CD4-positive, alpha-beta memory T cell (primary cell): ENCODE results near the gene LTBP1. TPM values are rescaled to one million over a fixed set of nuclear protein-coding genes. Genes with fewer than 3 reads are reported as not detected.
A peak's percentile ranks its signal among the peaks of the same experiment; 100 is the strongest.

Experiments used
- CTCF ChIA-PET: fragments of 350-600 bp; sonication (Branson Sonifier 250); formaldehyde crosslinking; loops from one replicate; lab custom pipeline; 2021; ENCODE audit warnings: inconsistent platforms; ENCODE audit not compliant: partially characterized antibody; lab: Charles Lee
- POLR2A ChIA-PET: fragments of 350-600 bp; sonication (Branson Sonifier 250); formaldehyde crosslinking; loops from one replicate; lab custom pipeline; 2021; ENCODE audit not compliant: partially characterized antibody; lab: Charles Lee
- DNase-seq, 5 donors: peaks; one replicate each; pipeline versions ENCODE4 v3.0.0 to v3.0.0-alpha.2; 2020 to 2022; ENCODE audit warnings: mixed read lengths in 1 of 5
- H3K27ac ChIP-seq: one replicate; pipeline ENCODE4 v1.7.0; 2013; ENCODE audit warnings: low read depth, low read length
- H3K27me3 ChIP-seq: 2 replicates; pipeline ENCODE4 v1.7.0; 2013; ENCODE audit warnings: mild to moderate bottlenecking, low read length, moderate library complexity; ENCODE audit not compliant: insufficient read depth
- H3K36me3 ChIP-seq: 2 replicates; pipeline ENCODE4 v1.7.0; 2013; ENCODE audit warnings: mild to moderate bottlenecking, low read length, moderate library complexity; ENCODE audit not compliant: insufficient read depth
- H3K4me1 ChIP-seq: 2 replicates; pipeline ENCODE4 v1.7.0; 2013; ENCODE audit warnings: mild to moderate bottlenecking, low read length, moderate library complexity; ENCODE audit not compliant: insufficient read depth
- H3K4me3 ChIP-seq, 2 donors: one replicate each; pipeline ENCODE4 v1.7.0; 2013; ENCODE audit warnings: low read length in 2 of 2, mild to moderate bottlenecking in 1 of 2
- H3K9me3 ChIP-seq, 2 donors: one replicate each; pipeline ENCODE4 v1.7.0; 2013; ENCODE audit warnings: low read length in 2 of 2, control low read depth in 1 of 2; ENCODE audit not compliant: control insufficient read depth in 1 of 2
- H3K27ac Mint-ChIP-seq, 7 donors: one replicate each; pipeline ENCODE4 v1.8.0; 2020 to 2021; ENCODE audit warnings: mixed read lengths in 7 of 7, mild to moderate bottlenecking in 6 of 7, inconsistent platforms in 3 of 7, moderate library complexity in 3 of 7
- H3K27me3 Mint-ChIP-seq, 2 donors: one replicate each; pipeline ENCODE4 v1.8.0; 2020 to 2021; ENCODE audit warnings: mixed read lengths in 2 of 2
- H3K36me3 Mint-ChIP-seq, 2 donors: one replicate each; pipeline ENCODE4 v1.8.0; 2020 to 2021; ENCODE audit warnings: mixed read lengths in 2 of 2, inconsistent platforms in 1 of 2, mild to moderate bottlenecking in 1 of 2
- H3K4me1 Mint-ChIP-seq, 4 donors: one replicate each; pipeline ENCODE4 v1.8.0; 2020 to 2021; ENCODE audit warnings: mixed read lengths in 4 of 4, mild to moderate bottlenecking in 1 of 4
- H3K4me3 Mint-ChIP-seq, 8 donors: one replicate each; pipeline ENCODE4 v1.8.0; 2020 to 2021; ENCODE audit warnings: mixed read lengths in 8 of 8, mild to moderate bottlenecking in 7 of 8, moderate library complexity in 6 of 8, inconsistent platforms in 3 of 8
- H3K9me3 Mint-ChIP-seq, 8 donors: one replicate each; pipeline ENCODE4 v1.8.0; 2020 to 2021; ENCODE audit warnings: mixed read lengths in 8 of 8, mild to moderate bottlenecking in 5 of 8, inconsistent platforms in 3 of 8, moderate library complexity in 1 of 8
- intact Hi-C: fragments of 100-400 bp; cut with micrococcal nuclease; formaldehyde crosslinking; loops from one replicate; pipeline ENCODE4 v1.15.1; 2023
- polyA plus RNA-seq, 2 donors: library from polyadenylated mRNA; unstranded; fragments of 300-500 nt; fragmentation: Illumina TruSeq; gene quantifications; one replicate each; pipeline ENCODE4 v1.2.3, GENCODE V29; 2021
- total RNA-seq, 2 experiments: library from RNA; stranded (reverse); gene quantifications; one replicate each; pipeline ENCODE4 v1.2.3, GENCODE V29; 2021

The LTBP1 gene
- total and polyA plus RNA-seq, 4 experiments from 2014 or later, result 0.44 TPM; not detected in 3

GRCh38 chr2:33371304-33372090, 424.7 kb downstream of the LTBP1 start:
- Histone ChIP-seq H3K4me1 (no peaks in the 10 kb centered on the region), H3K27ac (no peak overlapping the region), H3K4me3 (no peak overlapping the region), H3K27me3 (no peaks in the 10 kb centered on the region), H3K9me3 (no peaks in the 10 kb centered on the region), H3K36me3 (no peaks in the 10 kb centered on the region)
- no peaks in the 10 kb centered on the region for H3K36me3 Mint-ChIP-seq
- ChIA-PET CTCF (interaction anchor here (0.8 to 2.9 kb wide), 8 partner anchors 9 to 228 kb away, joined by 3 to 11 read pairs (median 4); partner anchors contain the start of gene FAM98A), POLR2A (no interaction called here)
- no peaks in the 10 kb centered on the region for H3K4me1 Mint-ChIP-seq
- intact Hi-C loops, result loop anchor here (2.0 kb wide), 1 partner anchor 211 kb away; no protein-coding TSS in a partner anchor
- H3K27ac Mint-ChIP-seq, result no peak overlapping the region
- no peaks in the 10 kb centered on the region for H3K9me3 Mint-ChIP-seq
- DNase-seq, result no peak
- peaks cover 0 to 2% of the 10 kb centered on the region in 2 donors for H3K27me3 Mint-ChIP-seq
- no peak overlapping the region for H3K4me3 Mint-ChIP-seq

GRCh38 chr2:33372940-33373553, 426.3 kb downstream of the LTBP1 start:
- Mint-ChIP-seq H3K27me3 (peaks cover 0 to 2% of the 10 kb centered on the region in 2 donors), H3K4me1 (no peaks in the 10 kb centered on the region), H3K4me3 (no peak overlapping the region), H3K36me3 (no peaks in the 10 kb centered on the region), H3K9me3 (no peaks in the 10 kb centered on the region), H3K27ac (no peak overlapping the region)
- H3K4me1 ChIP-seq, result no peaks in the 10 kb centered on the region
- POLR2A ChIA-PET, result no interaction called here
- CTCF ChIA-PET, result interaction anchor here (0.9 to 2.9 kb wide), 6 partner anchors 11 to 226 kb away, joined by 3 to 11 read pairs (median 3); partner anchors contain the start of gene FAM98A
- H3K9me3 ChIP-seq, result no peaks in the 10 kb centered on the region
- no peaks in the 10 kb centered on the region for H3K36me3 ChIP-seq
- intact Hi-C loops, result loop anchor here (2.0 kb wide), 1 partner anchor 210 kb away; no protein-coding TSS in a partner anchor
- no peaks in the 10 kb centered on the region for H3K27me3 ChIP-seq
- H3K4me3 ChIP-seq, result no peak overlapping the region
- H3K27ac ChIP-seq, result no peak overlapping the region
- peak in 4 of 5 donors; percentile 16 to 35 (median 26) for DNase-seq

- no peaks in the 10 kb centered on the region for H3K9me3 ChIP-seq
- no peaks in the 10 kb centered on the region for H3K9me3 Mint-ChIP-seq
Observed at GRCh38 chr2:33373986-33374385, 427.2 kb downstream of the LTBP1 start.

GRCh38 chr2:33375054-33375453, 428.3 kb downstream of the LTBP1 start:
- no peaks in the 10 kb centered on the region for H3K4me1 ChIP-seq

More at GRCh38 chr2:33373986-33374385, 427.2 kb downstream of the LTBP1 start:
- Mint-ChIP-seq H3K4me1 (no peaks in the 10 kb centered on the region), H3K36me3 (no peaks in the 10 kb centered on the region), H3K27ac (no peak overlapping the region), H3K27me3 (peaks cover 0 to 2% of the 10 kb centered on the region in 2 donors), H3K4me3 (no peak overlapping the region)
- ChIA-PET CTCF (no interaction called here), POLR2A (no interaction called here)
- H3K27ac ChIP-seq, result no peak overlapping the region
- H3K36me3 ChIP-seq, result no peaks in the 10 kb centered on the region
- H3K4me1 ChIP-seq, result no peaks in the 10 kb centered on the region
- no peak overlapping the region for H3K4me3 ChIP-seq
- intact Hi-C loops, result loop anchor here (2.0 kb wide), 1 partner anchor 209 kb away; no protein-coding TSS in a partner anchor
- no peaks in the 10 kb centered on the region for H3K27me3 ChIP-seq
- no peak for DNase-seq

GRCh38 chr2:33377048-33377447, 430.3 kb downstream of the LTBP1 start:
- no peaks in the 10 kb centered on the region for H3K36me3 Mint-ChIP-seq
- Histone ChIP-seq H3K27ac (no peak overlapping the region), H3K4me3 (no peak overlapping the region), H3K9me3 (no peaks in the 10 kb centered on the region), H3K4me1 (no peaks in the 10 kb centered on the region), H3K27me3 (no peaks in the 10 kb centered on the region), H3K36me3 (no peaks in the 10 kb centered on the region)
- H3K27me3 Mint-ChIP-seq, result peaks cover 0 to 3% of the 10 kb centered on the region in 2 donors
- no peak overlapping the region for H3K4me3 Mint-ChIP-seq
- no peak for DNase-seq
- H3K4me1 Mint-ChIP-seq, result no peaks in the 10 kb centered on the region
- intact Hi-C loops, result no loop called here
- no peak overlapping the region for H3K27ac Mint-ChIP-seq
- ChIA-PET POLR2A (no interaction called here), CTCF (interaction anchor here (1.2 to 1.7 kb wide), 3 partner anchors 11 to 24 kb away, joined by 3 to 5 read pairs (median 4); no protein-coding TSS in a partner anchor)
- no peaks in the 10 kb centered on the region for H3K9me3 Mint-ChIP-seq

More at GRCh38 chr2:33375054-33375453, 428.3 kb downstream of the LTBP1 start:
- Histone ChIP-seq H3K27ac (no peak overlapping the region), H3K9me3 (no peaks in the 10 kb centered on the region), H3K27me3 (no peaks in the 10 kb centered on the region), H3K4me3 (no peak overlapping the region), H3K36me3 (no peaks in the 10 kb centered on the region)
- ChIA-PET POLR2A (no interaction called here), CTCF (interaction anchor here (1.4 kb wide), 2 partner anchors 16 to 27 kb away, joined by 3 to 4 read pairs; no protein-coding TSS in a partner anchor)
- Mint-ChIP-seq H3K27ac (no peak overlapping the region), H3K36me3 (no peaks in the 10 kb centered on the region), H3K4me1 (no peaks in the 10 kb centered on the region), H3K27me3 (peaks cover 0 to 3% of the 10 kb centered on the region in 2 donors), H3K9me3 (no peaks in the 10 kb centered on the region), H3K4me3 (no peak overlapping the region)
- DNase-seq, result no peak
- intact Hi-C loops, result no loop called here

GRCh38 chr2:33378556-33379210, 431.9 kb downstream of the LTBP1 start:
- ChIA-PET POLR2A (no interaction called here), CTCF (interaction anchor here (0.7 to 2.5 kb wide), 5 partner anchors 8 to 17 kb away, joined by 3 to 9 read pairs (median 4); no protein-coding TSS in a partner anchor)
- Mint-ChIP-seq H3K27ac (no peak overlapping the region), H3K27me3 (peaks cover 0 to 5% of the 10 kb centered on the region in 2 donors), H3K36me3 (no peaks in the 10 kb centered on the region), H3K4me1 (no peaks in the 10 kb centered on the region), H3K4me3 (no peak overlapping the region), H3K9me3 (no peaks in the 10 kb centered on the region)
- no peaks in the 10 kb centered on the region for H3K36me3 ChIP-seq
- H3K27me3 ChIP-seq, result no peaks in the 10 kb centered on the region
- DNase-seq, result no peak
- no peaks in the 10 kb centered on the region for H3K9me3 ChIP-seq
- H3K4me3 ChIP-seq, result no peak overlapping the region
- no peaks in the 10 kb centered on the region for H3K4me1 ChIP-seq
- intact Hi-C loops, result no loop called here
- no peak overlapping the region for H3K27ac ChIP-seq
